DMS 273 treated with DMSO at 0.1 percent for 48 hours (cell line): ENCODE measurements around the gene OR6K2.

ENCODE experiments used
- DNase-seq: peaks from one replicate; lab custom pipeline; 2025; lab: John Stamatoyannopoulos, UW

Gene OR6K2

DNA sequence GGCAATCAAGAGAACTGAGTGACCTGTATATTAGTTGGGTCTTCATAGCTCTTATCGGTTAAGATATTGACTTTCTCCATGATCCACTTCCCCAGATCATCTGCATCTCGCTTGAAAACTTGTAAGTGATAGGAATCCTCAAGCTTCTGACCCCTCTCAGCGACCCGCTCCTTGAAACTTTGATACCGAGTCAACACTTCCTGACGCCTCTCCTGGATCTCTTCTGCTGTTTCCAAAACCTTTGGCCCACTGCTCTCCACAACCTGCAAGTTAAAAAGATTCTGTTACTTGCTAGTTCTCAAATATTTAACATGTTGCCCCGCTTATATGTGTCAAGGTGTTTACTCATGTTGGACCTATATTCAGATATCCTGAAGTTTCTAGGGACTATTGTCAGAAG is 15.4 kb downstream of the OR6K2 start:
- no peak for DNase-seq

DNA sequence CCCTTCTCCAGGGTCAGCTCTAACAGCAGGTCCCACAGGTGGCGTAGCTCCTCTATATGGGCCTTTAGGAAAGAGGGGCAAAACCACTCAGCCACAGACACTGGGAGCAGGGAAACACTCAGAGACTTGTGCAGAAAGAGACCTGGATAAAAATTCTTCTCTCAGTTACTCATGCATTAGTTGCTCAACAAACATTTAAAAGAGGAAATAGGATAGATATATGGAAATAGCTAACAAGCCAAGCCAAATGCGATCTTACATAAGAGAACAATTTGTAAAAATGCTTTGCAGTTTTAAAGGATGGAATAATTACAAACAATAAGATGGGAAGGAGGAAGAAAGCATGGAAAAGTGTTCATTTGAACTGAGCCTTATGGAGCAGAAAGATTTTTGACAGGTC is 18.8 kb downstream of the OR6K2 start:
- DNase-seq, result no peak

DNA sequence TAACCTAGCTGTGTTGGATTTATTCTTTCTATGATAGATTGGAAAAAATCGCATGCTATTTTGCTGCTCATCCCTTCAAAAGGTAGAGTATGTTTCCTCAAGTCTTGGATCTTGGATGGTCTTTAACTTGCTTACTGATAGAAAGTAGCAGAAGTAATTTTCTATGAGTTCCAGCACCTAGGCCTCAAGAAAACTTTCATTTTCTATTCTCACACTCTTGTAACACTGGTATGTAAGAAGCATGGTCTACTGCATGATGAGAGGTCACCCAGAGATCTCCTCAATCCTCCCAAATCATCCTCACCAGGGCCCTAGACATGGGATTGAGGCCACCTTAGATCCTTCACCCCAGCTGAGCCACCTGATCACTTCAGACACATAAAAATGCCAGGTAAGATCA is 21.2 kb downstream of the OR6K2 start:
- DNase-seq, result no peak

DNA sequence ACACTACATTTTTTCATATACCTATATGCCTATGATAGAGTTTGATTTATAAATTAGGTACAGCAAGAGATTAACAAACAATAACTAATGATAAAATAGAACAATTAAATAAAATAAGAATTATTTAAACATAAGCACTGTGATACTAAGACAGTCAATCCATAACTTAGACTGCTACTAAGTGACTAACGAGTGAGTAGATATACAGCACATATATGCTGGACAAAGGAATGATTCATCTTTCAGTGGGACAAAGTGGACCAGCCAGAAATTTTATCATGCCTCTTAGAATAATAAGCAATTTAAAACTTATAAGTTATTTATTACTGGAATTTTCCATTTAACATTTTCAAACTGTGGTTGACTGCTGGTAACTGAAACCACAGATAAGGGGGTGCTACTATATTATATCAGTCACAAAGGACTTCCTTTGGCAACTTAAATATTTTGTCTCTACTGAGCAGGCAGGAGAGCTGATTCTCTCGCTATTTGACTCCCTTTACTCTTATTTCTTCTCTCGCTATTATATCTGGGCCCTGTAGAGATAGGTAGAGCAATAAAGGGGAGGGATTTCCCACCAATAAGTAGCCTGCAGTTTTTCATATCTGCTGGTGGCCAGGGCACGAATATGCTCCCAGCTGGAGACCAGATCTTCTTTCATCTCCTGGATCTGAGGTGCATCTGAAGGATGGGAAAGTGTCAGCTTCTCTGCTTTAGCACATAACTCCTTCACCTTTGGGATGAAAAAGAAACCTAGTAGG is 24.7 kb downstream of the OR6K2 start:
- no peak for DNase-seq

DNA sequence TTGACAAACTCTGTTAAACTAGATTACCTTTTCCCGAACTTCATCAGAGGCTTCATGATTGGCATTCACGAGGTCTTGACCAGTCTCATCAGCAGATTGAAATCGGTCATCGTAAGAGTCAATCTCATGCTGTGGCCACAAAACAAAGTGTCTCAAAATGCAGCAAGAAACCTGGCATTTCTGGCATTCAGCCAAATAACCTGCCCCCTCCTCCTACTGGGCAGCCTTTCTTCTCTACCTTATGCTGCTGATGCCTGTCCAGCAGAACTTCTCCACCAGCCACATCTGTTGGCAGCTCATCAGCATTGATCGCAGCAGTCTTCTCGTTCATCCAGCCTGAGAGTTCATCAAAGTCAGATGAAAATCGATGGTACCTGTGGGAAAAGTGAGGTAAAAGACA is 26.1 kb downstream of the OR6K2 start:
- DNase-seq, result no peak

DNA sequence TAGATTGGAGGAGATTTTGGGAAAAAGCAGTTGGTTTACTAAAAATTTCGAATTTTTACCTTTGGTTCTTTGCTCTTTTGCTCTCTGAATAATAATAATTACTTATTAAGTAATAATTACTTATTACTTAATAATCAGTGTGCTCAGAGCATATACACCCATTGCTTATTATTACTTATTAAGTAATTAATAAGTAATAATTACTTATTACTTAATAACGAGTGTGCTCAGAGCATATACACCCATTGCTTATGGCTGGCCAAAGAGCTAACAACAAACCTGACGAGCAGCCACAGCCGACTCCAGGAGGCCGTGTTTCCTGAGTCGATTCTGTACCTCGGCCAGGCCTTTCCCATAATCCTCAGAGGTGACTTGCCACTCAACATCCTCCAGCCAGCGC is 34.4 kb downstream of the OR6K2 start:
- DNase-seq, result no peak

DNA sequence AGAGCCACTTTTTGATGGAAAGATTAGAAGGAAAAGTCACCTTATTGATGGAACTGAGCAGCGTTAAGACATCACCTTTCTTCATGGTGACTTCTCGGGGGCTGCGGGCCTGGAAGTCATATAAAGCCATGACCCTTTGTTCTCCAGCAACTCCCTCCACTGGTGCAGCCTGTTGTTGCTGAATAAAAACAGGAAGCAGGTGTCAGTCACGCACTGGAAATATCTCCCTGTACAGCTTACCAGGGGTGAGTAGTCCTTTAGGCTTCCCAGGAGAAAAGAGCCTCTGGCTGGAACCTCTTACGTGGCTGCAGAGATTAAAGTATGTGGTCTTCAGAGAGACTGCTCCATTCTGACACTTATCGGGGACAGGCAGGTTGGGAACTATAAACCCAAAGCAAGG is 45.9 kb downstream of the OR6K2 start:
- DNase-seq, result no peak

DNA sequence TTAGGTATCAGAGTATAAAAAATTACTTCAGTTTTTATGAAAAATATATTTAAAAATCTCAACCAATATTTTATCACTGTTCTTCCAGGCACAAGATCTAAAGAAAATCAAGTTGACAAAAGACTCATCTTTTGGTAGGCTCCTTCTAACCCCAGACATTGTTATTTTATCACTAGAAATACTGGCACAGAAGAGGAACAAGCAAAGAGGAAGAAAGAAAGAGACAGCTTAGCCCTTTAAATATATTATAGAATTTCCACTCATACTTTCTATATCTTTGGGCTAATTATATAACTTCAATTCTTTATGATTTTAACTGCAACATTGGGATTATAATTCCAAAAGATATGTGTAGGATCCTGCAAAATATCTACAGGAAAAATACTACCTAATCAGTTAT is 46.4 kb downstream of the OR6K2 start:
- DNase-seq, result no peak

DNA sequence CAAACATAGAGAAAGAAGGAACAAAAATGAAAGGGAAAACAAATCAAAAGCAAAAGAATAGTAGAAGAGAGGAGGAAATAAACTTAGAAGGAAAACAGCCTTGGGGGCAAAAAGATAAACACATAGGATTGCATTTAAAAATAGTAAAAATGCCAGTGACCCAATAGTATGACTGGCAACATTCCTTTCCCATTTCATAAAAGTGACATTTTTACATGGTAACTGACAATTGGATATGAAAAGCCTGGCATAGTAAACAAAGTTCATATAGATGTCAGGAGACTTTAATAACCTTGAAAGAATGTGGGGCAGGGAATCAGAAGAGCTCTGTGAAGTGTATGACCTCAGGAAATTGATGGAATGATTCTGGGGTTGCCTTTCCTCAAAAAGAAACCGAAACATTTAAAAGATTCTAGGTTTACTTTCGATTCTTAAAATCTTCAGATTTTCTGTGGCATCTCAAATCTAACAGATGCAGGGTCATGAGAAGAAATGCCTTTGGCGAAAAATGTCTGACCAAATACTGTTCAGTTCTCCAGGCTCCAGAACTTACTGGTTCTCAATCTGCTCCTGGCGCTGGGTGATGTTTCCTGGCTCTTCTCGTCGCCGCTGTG is 47.6 kb downstream of the OR6K2 start:
- DNase-seq, result no peak
